Activated T-helper 1 cell treated with Interleukin-2 at 50 U/mL for 16 hours (primary cell): ENCODE results near the gene C1orf198.
A peak's percentile ranks its signal among the peaks of the same experiment; 100 is the strongest.

Source experiments
- DNase-seq: peaks from one replicate; pipeline ENCODE4 v3.0.0-alpha.2; 2020; ENCODE audit warnings: low read depth

Gene C1orf198, protein sequence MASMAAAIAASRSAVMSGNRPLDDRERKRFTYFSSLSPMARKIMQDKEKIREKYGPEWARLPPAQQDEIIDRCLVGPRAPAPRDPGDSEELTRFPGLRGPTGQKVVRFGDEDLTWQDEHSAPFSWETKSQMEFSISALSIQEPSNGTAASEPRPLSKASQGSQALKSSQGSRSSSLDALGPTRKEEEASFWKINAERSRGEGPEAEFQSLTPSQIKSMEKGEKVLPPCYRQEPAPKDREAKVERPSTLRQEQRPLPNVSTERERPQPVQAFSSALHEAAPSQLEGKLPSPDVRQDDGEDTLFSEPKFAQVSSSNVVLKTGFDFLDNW

DNA sequence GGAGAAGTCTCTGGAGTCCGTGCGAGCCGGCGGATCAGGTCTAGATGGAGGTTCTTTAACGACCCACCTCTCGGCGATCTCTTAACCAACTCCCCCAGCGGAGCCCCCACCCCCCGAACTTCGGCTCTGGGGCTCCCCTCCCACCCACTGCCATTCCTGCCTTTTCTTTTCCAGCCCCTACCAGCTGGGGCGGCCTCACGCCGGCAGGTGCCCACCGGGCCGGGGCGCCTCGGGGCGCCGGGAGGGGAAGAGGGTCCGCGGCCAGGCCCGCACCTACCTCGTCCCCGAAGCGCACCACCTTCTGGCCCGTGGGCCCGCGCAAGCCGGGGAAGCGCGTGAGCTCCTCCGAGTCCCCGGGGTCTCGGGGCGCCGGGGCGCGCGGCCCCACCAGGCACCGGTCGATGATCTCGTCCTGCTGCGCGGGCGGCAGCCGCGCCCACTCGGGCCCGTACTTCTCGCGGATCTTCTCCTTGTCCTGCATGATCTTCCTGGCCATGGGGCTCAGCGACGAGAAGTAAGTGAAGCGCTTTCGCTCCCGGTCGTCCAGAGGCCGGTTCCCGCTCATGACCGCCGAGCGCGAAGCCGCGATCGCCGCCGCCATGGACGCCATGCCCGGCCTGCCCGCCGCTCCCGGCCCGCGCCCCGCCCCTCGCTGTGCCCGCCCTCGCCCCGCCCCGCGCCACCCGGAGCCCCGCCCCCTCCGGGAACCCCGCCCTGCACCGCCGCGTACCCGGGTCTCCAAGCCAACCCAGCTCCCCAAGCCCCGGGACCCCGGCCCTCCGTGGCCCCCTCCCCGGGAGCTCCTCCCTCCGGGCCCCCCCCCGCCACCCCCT, at the start of gene C1orf198:
C1orf198 (minus strand) TSS at position 619 of the 833 bp plus-strand sequence; CDS start at position 610, 9 bp downstream.
- DNase-seq: peak; percentile 64

DNA sequence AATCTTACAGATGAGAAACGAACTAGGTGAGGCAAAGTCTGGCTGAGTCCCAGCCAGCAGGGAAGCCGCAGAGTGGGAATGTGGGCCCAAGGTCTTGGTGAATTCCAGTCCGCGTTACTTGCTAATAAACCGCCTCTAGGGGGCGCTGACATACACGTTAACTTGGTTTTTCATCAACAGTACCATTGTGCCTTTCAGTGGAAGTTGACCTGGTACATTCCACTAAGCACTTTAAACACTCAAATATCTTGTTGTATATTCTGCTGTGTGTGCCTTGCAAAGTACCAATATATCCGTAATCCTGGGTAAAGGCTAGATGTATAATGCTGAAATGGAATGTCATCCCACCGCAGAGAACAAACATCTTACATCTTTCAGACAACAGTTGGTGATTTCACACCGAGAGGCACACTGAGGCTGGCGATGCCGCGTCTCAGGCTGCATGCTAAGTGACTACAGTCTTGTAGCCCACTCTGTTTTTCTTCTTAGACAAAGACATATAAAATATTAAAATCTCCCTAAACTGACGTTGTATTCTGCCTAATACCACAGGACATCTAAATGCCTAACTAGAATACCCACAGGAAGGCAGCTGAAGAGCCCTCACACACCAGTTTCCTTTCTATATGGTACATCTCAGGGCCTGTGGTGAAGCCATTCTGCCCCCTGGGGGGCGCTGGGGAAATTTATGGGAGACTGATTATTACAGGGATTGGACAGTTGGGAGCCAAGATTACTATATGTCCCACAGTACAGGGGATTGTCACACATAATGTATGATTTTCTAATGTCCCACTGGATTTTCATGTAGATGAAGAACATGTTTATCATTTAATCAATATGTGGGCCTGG, 49.2 kb upstream of the C1orf198 start:
- peak; percentile 47 for DNase-seq

DNA sequence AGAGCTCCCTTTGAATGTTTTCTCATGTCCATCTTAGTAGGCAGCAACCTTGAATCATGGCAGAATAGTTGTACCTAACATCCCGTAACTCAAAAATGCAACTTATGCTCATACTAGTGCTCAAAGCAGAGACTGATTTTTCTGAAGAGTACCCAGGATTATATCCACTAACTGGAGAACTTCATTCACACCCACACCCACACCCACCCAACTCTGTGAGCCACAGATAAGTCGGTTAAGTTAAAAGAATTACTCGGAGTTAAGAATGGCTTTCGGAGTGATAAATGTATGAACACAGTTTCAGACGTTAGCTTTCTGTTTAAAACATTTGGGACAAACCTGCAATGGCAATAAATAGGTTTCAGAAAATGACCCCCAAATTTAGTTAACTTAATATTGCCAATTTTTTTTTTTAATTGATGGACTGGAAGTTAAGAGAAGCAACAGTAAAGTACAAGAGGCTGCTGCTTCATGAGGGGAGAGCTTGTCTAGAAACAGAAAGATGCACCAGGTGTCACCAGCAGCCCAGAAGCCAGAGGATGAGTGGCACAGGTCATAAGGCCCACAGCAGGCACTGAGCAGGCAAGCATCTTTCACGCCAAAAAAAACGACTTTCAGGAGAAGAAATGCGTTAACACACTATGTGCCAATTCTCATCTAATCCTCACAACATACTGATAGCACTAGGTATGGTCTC, 48.4 kb upstream of the C1orf198 start:
- DNase-seq: no peak

DNA sequence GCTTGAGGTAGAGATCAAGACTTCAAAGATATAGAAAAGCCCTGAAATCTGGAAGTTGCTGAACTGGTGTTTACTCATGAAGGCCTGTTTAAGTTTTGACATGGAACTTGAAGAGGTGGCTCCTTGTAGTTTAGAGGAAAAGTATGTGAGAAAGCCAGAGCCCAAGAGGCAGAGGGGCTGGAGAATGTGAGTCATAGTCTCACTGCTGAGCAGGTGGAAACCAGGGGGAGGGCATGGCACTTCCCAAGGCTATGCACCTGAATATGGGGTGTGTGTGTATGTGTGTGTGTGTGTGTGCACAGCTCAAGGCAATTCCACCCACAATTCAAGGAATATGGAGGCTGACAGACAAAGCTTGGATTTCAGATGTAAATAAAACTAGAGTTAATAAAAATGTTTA, 46.8 kb upstream of the C1orf198 start:
- no peak for DNase-seq

DNA sequence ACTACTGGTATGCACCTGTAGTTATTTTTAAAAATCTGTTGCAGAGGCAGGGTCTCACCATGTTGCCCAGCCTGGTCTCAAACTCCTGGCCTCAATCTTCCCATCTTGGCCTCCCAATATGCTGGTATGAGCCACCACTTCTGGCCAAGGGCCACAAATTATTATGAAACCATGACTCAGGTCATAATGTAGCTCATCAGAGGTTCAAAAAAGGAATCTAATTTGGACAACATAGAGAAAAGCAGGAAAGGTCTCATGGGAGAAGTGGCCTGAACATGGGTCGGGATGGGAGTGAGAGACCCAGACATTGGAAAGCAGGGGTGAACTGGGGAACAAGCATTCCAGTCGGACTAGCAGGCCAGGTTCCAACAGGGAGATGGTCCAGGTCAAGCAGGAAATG, 45.2 kb upstream of the C1orf198 start:
- DNase-seq: no peak

DNA sequence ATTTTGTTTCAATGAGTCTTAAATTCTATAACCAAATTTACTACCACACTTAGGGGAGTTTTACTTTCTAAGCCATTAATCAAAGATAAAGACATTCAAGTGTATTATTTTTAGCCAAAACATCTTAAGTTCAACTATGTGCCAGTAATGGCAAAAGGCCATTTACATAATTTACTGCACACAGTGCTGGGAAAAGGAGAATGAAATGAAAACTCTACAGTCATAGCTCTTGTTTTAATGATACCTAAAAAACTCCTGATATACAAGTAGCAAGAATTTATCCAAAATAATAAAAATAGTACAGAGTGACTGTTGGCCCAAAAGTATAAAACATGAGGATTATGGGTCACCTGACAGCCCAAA, 42.4 kb upstream of the C1orf198 start:
- DNase-seq: no peak

DNA sequence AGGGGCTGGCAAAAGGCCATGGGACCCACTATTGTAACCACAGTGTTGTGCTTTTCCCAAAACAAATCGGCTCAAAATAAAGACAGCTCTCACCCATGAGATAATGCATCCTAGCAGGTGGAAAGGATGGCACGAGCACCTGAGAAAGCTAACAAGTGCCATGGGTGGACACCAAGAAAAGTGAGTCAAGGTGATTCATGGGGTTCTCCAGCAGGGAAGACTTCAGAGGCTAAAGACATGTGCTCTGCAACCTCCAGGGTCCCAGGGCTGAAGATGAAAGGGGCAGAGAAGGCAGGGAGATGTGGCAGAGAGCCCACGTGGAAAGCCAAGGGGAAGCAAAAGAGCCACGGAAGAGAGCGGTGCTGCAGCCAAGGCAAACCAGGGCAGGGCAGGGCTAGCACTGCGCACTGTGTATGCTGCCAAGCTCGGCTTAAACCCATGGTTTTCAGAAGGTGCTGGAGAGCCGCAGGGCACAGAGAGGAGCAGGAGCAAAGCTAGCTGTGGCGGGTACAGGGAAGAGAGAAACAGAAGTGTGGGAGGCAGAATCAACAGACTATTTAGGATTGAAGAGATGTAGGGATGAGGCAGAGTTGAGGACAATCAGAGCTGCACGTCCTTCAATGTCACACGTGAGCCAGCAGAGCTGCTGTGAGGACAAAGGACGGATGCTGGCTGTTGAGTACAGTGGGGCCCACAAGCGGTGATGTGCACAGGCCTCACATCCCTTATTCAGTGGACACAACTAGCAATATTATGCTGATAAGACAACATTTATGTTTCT, 41.8 kb upstream of the C1orf198 start:
- DNase-seq: no peak

DNA sequence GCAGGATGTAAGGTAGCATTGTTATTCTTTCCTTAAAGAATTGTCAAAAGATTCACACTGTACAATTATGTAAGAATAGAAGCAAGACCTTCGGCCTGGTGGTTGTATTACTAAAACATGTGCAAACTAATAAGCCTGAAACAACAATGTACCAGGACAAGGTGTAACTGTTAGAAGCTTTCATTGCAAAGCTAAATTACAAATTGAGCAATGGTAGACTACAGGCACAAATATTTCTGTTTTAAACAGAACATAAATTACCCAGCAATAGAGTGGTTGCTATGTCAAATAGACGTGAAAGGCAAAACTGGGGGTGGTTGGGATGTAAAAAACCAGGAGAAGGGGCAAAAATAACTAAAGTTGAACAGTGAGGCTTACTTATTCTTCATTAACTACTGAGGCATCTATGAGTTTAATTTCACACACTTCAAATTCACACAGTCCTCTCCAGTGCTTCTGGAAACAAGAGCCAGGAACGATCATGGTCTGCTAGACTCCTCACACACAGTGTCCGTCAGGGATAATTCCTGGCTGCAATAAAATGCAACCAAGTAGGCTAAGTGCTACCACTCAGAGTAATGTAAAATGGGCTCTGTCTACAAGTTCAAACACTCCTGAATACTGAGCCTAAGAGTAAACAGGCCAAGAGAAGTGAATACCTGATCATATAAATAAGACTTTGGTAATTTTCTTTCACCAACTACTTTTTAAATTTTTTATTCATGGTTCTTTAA, 39.3 kb upstream of the C1orf198 start:
- DNase-seq: no peak

DNA sequence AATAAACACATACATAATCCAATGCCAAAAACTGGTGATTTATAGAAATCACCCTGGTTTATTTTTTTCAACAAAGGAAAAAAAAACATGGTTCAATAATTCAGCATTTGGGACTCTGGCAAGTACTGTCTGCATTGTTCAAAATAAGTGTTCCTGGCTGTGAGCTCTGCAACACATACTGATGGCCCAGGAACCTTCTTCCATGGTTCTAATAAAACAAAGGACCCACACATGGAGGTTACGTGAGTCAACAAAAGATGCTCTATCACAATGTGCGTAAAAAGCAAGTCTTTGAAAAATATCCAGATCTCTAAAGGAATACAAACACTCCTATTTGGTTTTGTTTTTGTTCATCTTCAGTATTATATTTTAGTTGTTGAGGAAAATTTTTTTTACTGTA, 37.9 kb upstream of the C1orf198 start:
- no peak for DNase-seq

DNA sequence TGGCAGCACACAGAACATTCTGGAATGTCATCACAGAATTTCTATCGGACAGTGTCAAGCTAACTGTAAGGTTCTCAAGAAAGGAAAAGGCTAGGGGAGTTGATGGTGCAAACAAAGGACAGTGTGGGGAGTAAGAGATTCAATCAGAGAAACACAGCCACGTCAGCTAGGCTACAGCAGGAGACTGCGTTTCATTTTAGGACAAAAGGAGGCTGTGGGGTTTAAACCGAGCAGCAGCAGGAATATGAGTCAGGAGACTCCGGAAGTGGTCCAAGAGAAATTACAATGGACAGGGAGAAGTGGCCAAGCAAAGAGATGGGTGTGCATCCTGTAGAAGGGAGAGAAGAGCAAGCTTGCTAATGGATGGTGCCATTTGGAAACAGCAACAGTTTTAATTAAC, 37.4 kb upstream of the C1orf198 start:
- no peak for DNase-seq

DNA sequence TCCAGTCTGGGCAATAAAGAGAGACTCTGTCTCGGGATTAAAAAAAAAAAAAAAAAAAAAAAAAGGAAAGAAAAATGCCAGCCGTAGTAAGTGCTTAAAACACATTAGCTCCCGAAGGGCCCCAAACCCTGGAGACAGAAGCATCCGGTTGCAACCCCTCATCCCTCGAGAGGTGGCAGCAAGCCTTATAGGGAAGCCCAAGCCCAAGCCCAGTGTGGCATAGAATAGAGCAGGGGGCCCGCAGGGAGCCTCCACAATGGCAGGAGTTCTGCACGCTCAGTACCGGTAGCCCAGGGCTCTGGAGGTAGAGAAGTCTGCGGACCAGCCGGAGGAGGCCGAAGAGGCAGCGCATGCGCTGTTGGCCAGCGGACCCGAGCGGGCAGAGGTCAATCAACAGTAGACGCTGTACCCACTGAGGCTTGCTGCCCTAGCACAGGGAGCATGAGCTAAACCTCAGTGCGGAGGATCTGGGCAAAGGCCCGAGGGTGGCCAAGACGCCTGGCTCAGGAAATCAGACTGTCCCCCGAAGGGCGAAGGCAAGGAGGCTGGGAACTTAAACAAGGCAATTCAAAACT, 34.1 kb upstream of the C1orf198 start:
- DNase-seq: no peak

DNA sequence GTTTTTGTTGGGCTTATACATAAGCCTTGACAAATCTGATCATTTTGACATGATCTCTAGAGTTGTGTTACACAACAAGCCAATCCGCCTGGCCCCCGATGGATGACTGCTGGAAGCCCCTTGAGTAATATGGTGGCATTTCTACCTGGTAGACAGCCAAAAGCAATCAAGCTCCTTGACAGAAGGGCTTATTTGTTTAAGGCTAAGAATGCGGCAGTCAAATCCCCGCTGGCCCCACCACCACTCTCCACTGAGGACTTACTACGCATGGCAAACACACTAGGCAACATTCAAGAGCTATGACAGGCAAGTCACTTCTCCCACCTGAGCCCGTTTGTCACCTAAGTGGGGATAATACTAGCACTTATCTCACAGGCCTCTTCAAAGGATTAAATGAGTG, 33.4 kb upstream of the C1orf198 start:
- no peak for DNase-seq

DNA sequence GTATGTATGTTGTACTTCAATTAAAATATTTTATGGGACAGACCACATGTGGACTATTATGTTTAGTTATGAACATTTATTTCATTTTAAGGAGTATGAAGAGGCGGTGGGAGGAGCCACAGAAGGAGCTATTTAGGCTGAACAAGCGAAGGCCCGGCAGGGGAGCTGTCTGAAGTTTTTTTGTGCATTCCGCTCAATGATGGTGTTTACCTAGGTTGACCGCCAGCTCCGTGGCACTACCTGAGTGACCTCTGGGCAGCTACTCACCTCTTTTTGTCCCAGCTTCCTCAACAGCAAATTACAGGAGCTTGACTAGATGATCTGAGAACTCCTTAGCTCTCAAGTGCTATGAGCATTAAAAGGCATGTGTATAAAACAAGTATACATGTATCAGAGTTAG, 32.7 kb upstream of the C1orf198 start:
- DNase-seq: no peak

DNA sequence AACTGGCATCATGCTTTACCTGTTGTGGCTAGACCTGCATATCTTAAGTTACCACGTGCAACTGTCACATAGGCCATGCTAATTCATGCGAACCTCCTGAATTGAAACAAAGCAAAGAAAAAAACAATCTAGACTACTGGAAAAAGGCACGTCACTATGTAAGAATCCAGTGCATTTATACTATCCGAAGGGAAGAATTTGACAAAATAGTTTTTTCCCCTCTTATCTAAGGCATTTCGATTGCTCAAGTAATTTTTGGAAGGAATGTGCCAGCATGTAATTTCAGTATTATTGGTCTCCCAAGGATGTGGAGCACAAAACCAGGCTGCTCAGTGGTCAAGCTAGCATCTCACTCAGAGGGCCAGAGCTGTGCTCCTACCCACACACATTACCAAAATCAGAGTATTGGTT, 31.5 kb upstream of the C1orf198 start:
- no peak for DNase-seq

DNA sequence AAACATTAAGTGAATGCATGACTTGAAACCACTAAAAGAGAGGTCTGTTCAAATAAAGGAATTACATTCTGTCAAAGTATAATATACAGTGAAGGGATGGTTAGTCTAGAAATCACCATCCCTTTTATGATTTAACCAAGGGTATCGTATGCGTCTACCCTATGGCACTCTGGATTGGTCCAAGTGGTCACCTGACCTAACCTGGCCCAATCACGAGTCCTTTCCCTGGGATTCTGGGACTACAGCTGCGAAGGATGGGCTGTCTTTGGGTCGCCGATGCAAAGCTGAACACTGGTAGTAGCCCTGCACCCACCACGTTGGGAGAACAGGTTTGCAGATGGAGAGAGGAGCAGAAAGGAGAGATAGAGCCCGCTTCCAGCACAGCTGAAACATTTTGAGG, 30.4 kb upstream of the C1orf198 start:
- DNase-seq: no peak

DNA sequence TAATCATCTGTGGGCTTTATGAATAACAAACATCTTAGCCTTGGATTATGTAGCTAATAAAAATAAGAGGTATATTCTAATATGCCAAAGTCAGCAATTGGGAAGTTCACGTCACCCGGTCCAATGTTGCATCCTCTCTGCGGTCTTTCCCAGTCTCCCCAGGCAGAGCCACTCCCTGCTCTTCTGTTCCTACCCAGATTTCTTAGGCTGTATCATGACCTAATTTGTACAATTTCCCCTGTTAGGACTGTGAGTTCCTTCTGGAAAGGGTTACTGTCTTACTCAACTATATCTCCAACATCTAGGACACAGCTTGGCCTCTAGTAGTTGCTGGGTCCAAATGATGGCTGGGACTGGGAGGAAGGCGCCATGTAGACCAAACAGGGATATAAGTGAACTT, 29.8 kb upstream of the C1orf198 start:
- no peak for DNase-seq

DNA sequence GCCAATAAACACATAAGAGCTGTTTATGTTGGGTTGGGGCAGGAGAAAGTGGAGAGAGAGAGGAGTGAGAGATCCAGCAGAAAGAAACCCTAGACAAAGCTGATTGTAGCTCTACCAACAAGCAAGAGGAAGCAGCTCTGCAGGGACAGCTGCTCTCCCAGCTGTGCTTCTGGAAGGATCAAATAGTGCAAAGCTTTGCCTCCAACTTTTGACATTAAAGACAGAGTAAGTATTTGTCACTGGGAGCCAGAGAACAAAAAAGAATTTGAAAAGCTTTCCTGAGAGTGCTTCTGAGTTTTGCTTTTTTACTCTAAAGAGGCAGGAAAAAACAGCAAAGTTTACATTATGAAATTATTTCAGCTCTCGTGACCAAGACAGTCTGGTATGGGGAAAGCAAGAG, 28.5 kb upstream of the C1orf198 start:
- no peak for DNase-seq

DNA sequence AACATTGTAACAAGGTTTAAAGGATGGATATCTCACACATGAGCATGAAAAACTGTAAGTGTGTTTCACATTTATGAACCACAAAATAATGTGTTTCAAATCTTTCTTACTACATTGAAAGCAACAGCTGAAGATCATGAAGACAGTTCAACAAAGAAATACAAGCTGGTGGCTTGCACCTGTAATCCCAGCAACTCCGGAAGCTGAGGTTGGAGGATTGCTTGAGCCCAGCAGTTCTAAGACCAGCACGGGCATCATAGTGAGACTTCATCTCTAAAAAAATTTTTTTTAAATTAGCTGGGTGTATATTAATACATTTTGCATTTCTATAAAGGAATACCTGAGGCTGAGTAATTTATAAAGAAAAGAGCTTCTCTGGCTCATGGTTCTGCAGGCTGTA, 27.1 kb upstream of the C1orf198 start:
- no peak for DNase-seq

DNA sequence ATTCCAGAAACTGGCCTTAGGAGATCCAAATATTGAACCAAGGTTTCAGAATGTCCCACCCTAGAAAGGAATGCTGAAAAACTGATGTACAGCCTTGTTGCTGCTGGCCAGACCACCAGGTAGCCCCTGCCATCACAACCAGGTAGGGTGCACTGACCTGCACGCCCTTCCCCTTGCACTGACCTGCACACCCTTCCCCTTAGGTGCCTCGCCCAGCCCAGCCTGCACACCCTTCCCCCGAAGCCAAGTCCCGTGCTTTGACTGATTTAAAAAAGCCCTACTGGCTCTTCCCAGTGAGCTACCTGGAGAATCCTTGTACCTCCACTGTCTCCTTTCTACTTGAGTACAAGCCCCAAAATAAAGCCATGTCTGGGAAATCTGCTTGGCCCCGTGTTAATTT, 26.3 kb upstream of the C1orf198 start:
- no peak for DNase-seq

DNA sequence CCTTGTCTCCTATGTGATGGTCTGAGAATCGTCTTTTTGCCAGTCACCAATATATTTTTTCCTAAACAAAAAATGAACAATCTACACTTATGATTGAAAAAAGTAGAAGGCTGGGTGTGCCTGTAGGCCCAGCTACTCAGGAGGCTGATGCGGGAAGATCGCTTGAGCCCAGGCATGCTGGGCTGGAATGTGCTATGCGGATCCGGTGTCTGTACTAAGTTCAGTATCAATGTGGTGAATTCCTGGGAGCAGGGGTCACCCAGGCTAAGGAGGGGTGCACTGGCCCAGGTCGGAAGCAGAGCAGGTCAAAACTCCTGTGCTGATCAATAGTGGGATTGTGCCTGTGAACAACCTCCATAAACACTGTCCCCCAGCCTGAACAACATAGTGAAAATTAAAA, 25.7 kb upstream of the C1orf198 start:
- no peak for DNase-seq
